ENCODE data around the gene TLE6.

DNA sequence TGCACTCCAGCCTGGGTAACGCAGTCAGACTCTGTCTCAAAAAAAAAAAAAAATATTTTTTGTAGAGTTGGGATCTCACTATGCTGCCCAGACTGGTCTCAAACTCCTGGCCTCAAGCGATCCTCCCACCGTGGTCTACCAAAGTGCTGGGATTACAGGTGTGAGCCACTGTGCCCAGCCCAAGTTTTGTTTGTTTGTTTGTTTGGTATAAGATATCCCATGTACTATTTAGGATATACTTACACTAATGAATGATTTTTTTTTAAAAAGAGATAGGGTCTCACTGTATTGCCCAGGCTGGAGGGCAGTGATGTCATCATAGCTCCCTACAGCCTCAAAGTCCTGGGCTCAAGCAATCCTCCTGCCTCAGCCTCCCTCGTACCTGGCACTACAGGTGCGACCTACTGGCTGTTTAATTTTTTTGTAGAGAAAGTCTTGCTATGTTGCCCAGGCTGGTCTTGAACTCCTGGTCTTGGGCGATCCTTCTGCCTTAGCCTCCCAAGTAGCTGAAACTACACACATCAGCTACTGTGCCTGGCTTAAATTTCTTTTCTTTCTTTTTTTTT lies 24.0 kb downstream of the TLE6 start:
- TF ChIP-seq, protein P1, sequence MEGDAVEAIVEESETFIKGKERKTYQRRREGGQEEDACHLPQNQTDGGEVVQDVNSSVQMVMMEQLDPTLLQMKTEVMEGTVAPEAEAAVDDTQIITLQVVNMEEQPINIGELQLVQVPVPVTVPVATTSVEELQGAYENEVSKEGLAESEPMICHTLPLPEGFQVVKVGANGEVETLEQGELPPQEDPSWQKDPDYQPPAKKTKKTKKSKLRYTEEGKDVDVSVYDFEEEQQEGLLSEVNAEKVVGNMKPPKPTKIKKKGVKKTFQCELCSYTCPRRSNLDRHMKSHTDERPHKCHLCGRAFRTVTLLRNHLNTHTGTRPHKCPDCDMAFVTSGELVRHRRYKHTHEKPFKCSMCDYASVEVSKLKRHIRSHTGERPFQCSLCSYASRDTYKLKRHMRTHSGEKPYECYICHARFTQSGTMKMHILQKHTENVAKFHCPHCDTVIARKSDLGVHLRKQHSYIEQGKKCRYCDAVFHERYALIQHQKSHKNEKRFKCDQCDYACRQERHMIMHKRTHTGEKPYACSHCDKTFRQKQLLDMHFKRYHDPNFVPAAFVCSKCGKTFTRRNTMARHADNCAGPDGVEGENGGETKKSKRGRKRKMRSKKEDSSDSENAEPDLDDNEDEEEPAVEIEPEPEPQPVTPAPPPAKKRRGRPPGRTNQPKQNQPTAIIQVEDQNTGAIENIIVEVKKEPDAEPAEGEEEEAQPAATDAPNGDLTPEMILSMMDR (IDR thresholded peaks at IDR 0.05; ENCODE audit: low read depth, low read length, poor library complexity, severe bottlenecking): no peak
- no peak for TF ChIP-seq EZH2phosphoT487 (IDR thresholded peaks at IDR 0.05; ENCODE audit: borderline replicate concordance, low read length)
